IPS DF 6.9 (cell line): Measurements from ENCODE around the gene EEF1A2.

Experiments used
- DNase-seq: peaks from one replicate; pipeline ENCODE4 v3.0.0-alpha.2; 2013; ENCODE audit warnings: low read depth, low spot score
- H3K27ac ChIP-seq: one replicate; pipeline ENCODE4 v1.5.1; 2013; ENCODE audit warnings: low read length, control low read depth
- H3K27me3 ChIP-seq: 2 replicates; pipeline ENCODE4 v1.6.1; 2013; ENCODE audit warnings: mild to moderate bottlenecking, low read length; ENCODE audit not compliant: control insufficient read depth, insufficient read depth
- H3K36me3 ChIP-seq: 2 replicates; pipeline ENCODE4 v1.6.1; 2013; ENCODE audit warnings: low read length; ENCODE audit not compliant: control insufficient read depth, insufficient read depth
- H3K4me1 ChIP-seq: 2 replicates; pipeline ENCODE4 v1.6.1; 2013; ENCODE audit warnings: low read length; ENCODE audit not compliant: control insufficient read depth, insufficient read depth
- H3K4me3 ChIP-seq: 2 replicates; pipeline ENCODE4 v1.5.1; 2013; ENCODE audit warnings: mild to moderate bottlenecking, low read length
- H3K9me3 ChIP-seq: 2 replicates; pipeline ENCODE4 v1.6.1; 2013; ENCODE audit warnings: low read length, inconsistent platforms; ENCODE audit not compliant: control insufficient read depth, insufficient read depth
- WGBS: extraction: QIAGEN DNeasy Blood & Tissue Kit; methylation state at CpG from one replicate; pipeline ENCODE4 v1.1.7; 2013; ENCODE audit warnings: mixed read lengths, missing lambda C conversion rate; ENCODE audit not compliant: insufficient read length, insufficient coverage; 5-methylcytosine and 5-hydroxymethylcytosine counted together

EEF1A2 gene

GRCh38 chr20:63536997-63537524 lies 38.2 kb upstream of the EEF1A2 start, which contains the start of gene PTK6:
TSS of gene PTK6 (minus strand) at chr20:63537376. CDS start at chr20:63537314, 62 bp downstream.
- no peaks in the 10 kb centered on the region for H3K27me3 ChIP-seq
- H3K27ac ChIP-seq: no peak within 1 kb of the TSS
- no peak for DNase-seq

GRCh38 chr20:63536241-63536977 lies 37.5 kb upstream of the EEF1A2 start:
- Histone ChIP-seq H3K27me3 (no peaks in the 10 kb centered on the region), H3K4me3 (no peak overlapping the region), H3K4me1 (peaks cover 3% of the 10 kb centered on the region), H3K9me3 (no peaks in the 10 kb centered on the region), H3K27ac (no peak overlapping the region), H3K36me3 (no peaks in the 10 kb centered on the region; the same call in 1 of the 2 replicates)
- WGBS: no CpG with 5 or more reads among the region's 35 CpGs
- no peak for DNase-seq

More at GRCh38 chr20:63536997-63537524, 38.2 kb upstream of the EEF1A2 start, which contains the start of gene PTK6:
- peaks cover 3% of the 10 kb centered on the region for H3K4me1 ChIP-seq
- no peaks in the 10 kb centered on the region for H3K9me3 ChIP-seq
- peak within 1 kb of the TSS; percentile 28; the same call in 1 of the 2 replicates for H3K4me3 ChIP-seq
- no peaks in the 10 kb centered on the region; the same call in 1 of the 2 replicates for H3K36me3 ChIP-seq
- no CpG with 5 or more reads among the region's 29 CpGs for WGBS

GRCh38 chr20:63534831-63535651 lies 36.2 kb upstream of the EEF1A2 start:
- DNase-seq: no peak
- H3K36me3 ChIP-seq: no peaks in the 10 kb centered on the region
- no peaks in the 10 kb centered on the region for H3K9me3 ChIP-seq
- H3K4me1 ChIP-seq: peaks cover 3% of the 10 kb centered on the region; the same call in 1 of the 2 replicates
- no peak overlapping the region for H3K27ac ChIP-seq
- WGBS: no CpG with 5 or more reads among the region's 49 CpGs
- no peaks in the 10 kb centered on the region for H3K27me3 ChIP-seq
- H3K4me3 ChIP-seq: no peak overlapping the region

GRCh38 chr20:63534427-63534830 lies 35.5 kb upstream of the EEF1A2 start:
- no peak overlapping the region for H3K27ac ChIP-seq
- no peaks in the 10 kb centered on the region for H3K9me3 ChIP-seq
- H3K27me3 ChIP-seq: no peaks in the 10 kb centered on the region
- WGBS: no CpG with 5 or more reads among the region's 12 CpGs
- H3K36me3 ChIP-seq: no peaks in the 10 kb centered on the region
- no peak for DNase-seq
- H3K4me1 ChIP-seq: peaks cover 3% of the 10 kb centered on the region; the same call in 1 of the 2 replicates
- no peak overlapping the region for H3K4me3 ChIP-seq

GRCh38 chr20:63533871-63534393 lies 35.0 kb upstream of the EEF1A2 start:
- Histone ChIP-seq H3K36me3 (no peaks in the 10 kb centered on the region), H3K4me1 (peaks cover 3% of the 10 kb centered on the region; the same call in 1 of the 2 replicates), H3K4me3 (no peak overlapping the region), H3K27ac (no peak overlapping the region), H3K27me3 (no peaks in the 10 kb centered on the region), H3K9me3 (no peaks in the 10 kb centered on the region)
- DNase-seq: no peak
- WGBS: no CpG with 5 or more reads among the region's 28 CpGs

GRCh38 chr20:63533388-63533787 lies 34.5 kb upstream of the EEF1A2 start:
- Histone ChIP-seq H3K36me3 (no peaks in the 10 kb centered on the region), H3K9me3 (no peaks in the 10 kb centered on the region), H3K4me3 (no peak overlapping the region), H3K27ac (no peak overlapping the region), H3K27me3 (no peaks in the 10 kb centered on the region), H3K4me1 (peaks cover 3% of the 10 kb centered on the region; the same call in 1 of the 2 replicates)
- DNase-seq: no peak
- WGBS: no CpG with 5 or more reads among the region's 14 CpGs

- Histone ChIP-seq H3K27me3 (no peaks in the 10 kb centered on the region), H3K9me3 (no peaks in the 10 kb centered on the region)
Observed at GRCh38 chr20:63532449-63532971, 33.6 kb upstream of the EEF1A2 start.

GRCh38 chr20:63531686-63532448 lies 33.0 kb upstream of the EEF1A2 start:
- H3K27me3 ChIP-seq: no peaks in the 10 kb centered on the region
- no peak for DNase-seq
- H3K27ac ChIP-seq: no peak overlapping the region
- no peaks in the 10 kb centered on the region for H3K9me3 ChIP-seq
- 100% methylated on average over 4 of the region's 27 CpGs for WGBS
- H3K4me3 ChIP-seq: no peak overlapping the region
- H3K4me1 ChIP-seq: peaks cover 3% of the 10 kb centered on the region; the same call in 1 of the 2 replicates
- H3K36me3 ChIP-seq: no peaks in the 10 kb centered on the region

More at GRCh38 chr20:63532449-63532971, 33.6 kb upstream of the EEF1A2 start:
- H3K27ac ChIP-seq: no peak overlapping the region
- no CpG with 5 or more reads among the region's 24 CpGs for WGBS
- no peak overlapping the region for H3K4me3 ChIP-seq
- peaks cover 3% of the 10 kb centered on the region; the same call in 1 of the 2 replicates for H3K4me1 ChIP-seq
- H3K36me3 ChIP-seq: no peaks in the 10 kb centered on the region
- DNase-seq: no peak

- H3K36me3 ChIP-seq: no peaks in the 10 kb centered on the region
- no peaks in the 10 kb centered on the region for H3K9me3 ChIP-seq
- peaks cover 3% of the 10 kb centered on the region; the same call in 1 of the 2 replicates for H3K4me1 ChIP-seq
- H3K27me3 ChIP-seq: no peaks in the 10 kb centered on the region
- WGBS: no CpG with 5 or more reads among the region's 14 CpGs
- DNase-seq: no peak
- H3K4me3 ChIP-seq: no peak overlapping the region
- no peak overlapping the region for H3K27ac ChIP-seq
Observed at GRCh38 chr20:63530788-63531160, 31.9 kb upstream of the EEF1A2 start.
